Measurements from ENCODE around the gene YPEL2.

DNA sequence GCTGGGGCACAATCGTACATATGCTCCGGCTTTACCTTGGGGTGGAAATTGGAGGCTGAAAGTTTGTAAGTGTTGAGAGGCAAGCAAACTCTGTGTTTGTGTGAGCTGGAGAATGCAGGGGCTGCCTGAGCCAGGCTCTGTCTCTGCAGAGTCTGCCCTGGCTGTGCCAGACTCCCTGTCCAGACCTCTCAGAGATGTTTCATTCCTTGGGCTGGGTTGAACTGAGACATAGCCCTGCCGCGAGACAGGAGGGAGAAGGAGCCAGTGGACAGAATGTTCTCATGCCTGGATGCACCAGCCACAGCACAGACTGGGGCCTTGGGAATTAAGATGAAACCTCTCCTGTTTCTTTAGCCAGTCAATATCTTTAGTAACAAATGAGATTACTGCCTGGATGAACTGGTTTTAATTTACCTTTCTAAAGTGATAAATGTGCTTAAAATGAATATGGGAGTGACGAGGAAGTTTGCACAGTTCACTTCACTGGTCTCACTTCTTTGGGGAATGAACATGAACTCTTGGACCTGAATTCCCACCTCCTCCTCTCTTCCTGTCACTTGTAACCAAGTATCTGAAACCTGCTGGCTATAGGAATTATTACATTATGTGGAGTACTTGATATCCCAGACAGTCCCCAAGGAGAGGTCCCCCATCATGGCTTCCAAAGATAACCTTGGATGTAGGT is 40.1 kb downstream of the YPEL2 start:
- TF ChIP-seq, protein P1, sequence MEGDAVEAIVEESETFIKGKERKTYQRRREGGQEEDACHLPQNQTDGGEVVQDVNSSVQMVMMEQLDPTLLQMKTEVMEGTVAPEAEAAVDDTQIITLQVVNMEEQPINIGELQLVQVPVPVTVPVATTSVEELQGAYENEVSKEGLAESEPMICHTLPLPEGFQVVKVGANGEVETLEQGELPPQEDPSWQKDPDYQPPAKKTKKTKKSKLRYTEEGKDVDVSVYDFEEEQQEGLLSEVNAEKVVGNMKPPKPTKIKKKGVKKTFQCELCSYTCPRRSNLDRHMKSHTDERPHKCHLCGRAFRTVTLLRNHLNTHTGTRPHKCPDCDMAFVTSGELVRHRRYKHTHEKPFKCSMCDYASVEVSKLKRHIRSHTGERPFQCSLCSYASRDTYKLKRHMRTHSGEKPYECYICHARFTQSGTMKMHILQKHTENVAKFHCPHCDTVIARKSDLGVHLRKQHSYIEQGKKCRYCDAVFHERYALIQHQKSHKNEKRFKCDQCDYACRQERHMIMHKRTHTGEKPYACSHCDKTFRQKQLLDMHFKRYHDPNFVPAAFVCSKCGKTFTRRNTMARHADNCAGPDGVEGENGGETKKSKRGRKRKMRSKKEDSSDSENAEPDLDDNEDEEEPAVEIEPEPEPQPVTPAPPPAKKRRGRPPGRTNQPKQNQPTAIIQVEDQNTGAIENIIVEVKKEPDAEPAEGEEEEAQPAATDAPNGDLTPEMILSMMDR (IDR thresholded peaks at IDR 0.05; ENCODE audit: extremely low read depth in 1 of 2, insufficient read depth in 1 of 2, low read depth in 1 of 2, low read length in 2 of 2): no peak
- no peak for TF ChIP-seq POLR2A (IDR thresholded peaks at IDR 0.05; ENCODE audit: low read depth, low read length)
